Osteocyte (in vitro differentiated cells): ENCODE results near the gene HSD17B3. TPM values are rescaled to one million over a fixed set of nuclear protein-coding genes. Genes with fewer than 3 reads are reported as not detected.

Experiments
- DNase-seq: peaks from one replicate; pipeline ENCODE4 v3.0.0; 2021; ENCODE audit warnings: mixed read lengths; ENCODE audit not compliant: unreplicated experiment; ENCODE audit errors: extremely low spot score
- H3K27ac Mint-ChIP-seq: one replicate; pipeline ENCODE4 v1.8.0; 2021; ENCODE audit warnings: mild to moderate bottlenecking, mixed read lengths; ENCODE audit not compliant: unreplicated experiment
- H3K27me3 Mint-ChIP-seq: one replicate; pipeline ENCODE4 v1.8.0; 2021; ENCODE audit warnings: mixed read lengths; ENCODE audit not compliant: unreplicated experiment
- H3K36me3 Mint-ChIP-seq: one replicate; pipeline ENCODE4 v1.8.0; 2021; ENCODE audit warnings: mixed read lengths; ENCODE audit not compliant: unreplicated experiment
- H3K4me1 Mint-ChIP-seq: one replicate; pipeline ENCODE4 v1.8.0; 2021; ENCODE audit warnings: mixed read lengths; ENCODE audit not compliant: unreplicated experiment
- H3K4me3 Mint-ChIP-seq: one replicate; pipeline ENCODE4 v1.8.0; 2021; ENCODE audit warnings: mild to moderate bottlenecking, moderate library complexity, mixed read lengths; ENCODE audit not compliant: unreplicated experiment
- H3K9me3 Mint-ChIP-seq: one replicate; pipeline ENCODE4 v1.8.0; 2021; ENCODE audit warnings: mixed read lengths; ENCODE audit not compliant: unreplicated experiment
- CTCF ChIP-seq: fragments of 200-600 bp; sonication (generic); IDR thresholded peaks from 2 replicates; pipeline ENCODE4 v1.5.0; 2021; ENCODE audit warnings: antibody characterized with exemption, mild to moderate bottlenecking, moderate library complexity
- total RNA-seq: library from RNA; stranded (reverse); gene quantifications from 2 replicates; pipeline ENCODE4 v1.2.1, GENCODE V29; 2021

Gene HSD17B3
- total RNA-seq, 1 donor from 2014 or later, result not detected

DNA sequence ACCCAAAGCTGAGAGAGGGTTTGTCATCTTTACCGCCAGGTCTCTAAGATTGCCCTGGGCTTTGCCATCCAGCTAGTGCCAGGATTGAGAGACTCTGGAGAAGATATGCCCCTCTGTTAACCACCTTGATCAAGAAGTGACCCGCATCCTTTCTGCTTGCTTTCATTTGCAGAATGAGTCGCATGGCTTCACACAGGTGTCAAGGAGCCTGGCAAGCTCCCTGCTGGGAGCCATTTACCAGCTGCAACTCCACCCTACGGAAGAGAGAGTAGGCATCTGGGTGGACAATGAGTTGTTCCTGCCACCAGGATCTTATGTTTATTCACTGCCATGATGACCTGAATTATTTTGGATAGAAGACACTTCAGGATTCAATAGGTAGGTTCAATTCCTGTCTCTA, 43.0 kb downstream of the HSD17B3 start:
- Mint-ChIP-seq H3K9me3 (no peaks in the 10 kb centered on the region), H3K27ac (no peak overlapping the region), H3K36me3 (no peaks in the 10 kb centered on the region), H3K4me3 (no peak overlapping the region), H3K4me1 (peaks cover 5% of the 10 kb centered on the region), H3K27me3 (peaks cover 14% of the 10 kb centered on the region)
- DNase-seq, result no peak
- TF ChIP-seq CTCF, result no peak

DNA sequence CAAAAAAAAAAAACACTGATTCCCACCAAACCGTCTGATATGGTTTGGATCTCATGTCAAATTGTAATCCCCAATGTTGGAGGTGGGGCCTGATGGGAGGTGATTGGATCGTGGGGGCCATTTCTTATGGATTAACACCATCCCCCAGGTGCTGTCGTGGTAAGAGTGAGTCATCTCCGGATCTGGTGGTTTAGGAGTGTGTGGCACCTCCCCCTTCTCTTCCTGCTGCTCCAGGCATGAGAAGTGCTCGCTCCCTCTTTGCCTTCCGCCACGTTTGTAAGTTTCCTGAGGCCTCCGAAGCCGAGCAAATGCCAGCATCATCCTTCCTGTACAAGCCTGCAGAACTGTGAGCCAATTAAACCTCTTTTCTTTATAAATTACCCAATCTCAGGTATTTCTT, 45.2 kb downstream of the HSD17B3 start:
- peaks cover 5% of the 10 kb centered on the region for H3K4me1 Mint-ChIP-seq
- no peaks in the 10 kb centered on the region for H3K9me3 Mint-ChIP-seq
- DNase-seq, result no peak
- H3K36me3 Mint-ChIP-seq, result no peaks in the 10 kb centered on the region
- no peak overlapping the region for H3K27ac Mint-ChIP-seq
- H3K4me3 Mint-ChIP-seq, result no peak overlapping the region
- TF ChIP-seq CTCF, result no peak
- peaks cover 10% of the 10 kb centered on the region for H3K27me3 Mint-ChIP-seq

GRCh38 chr9:96255698-96256097, 46.3 kb downstream of the HSD17B3 start:
- Mint-ChIP-seq H3K9me3 (no peaks in the 10 kb centered on the region), H3K27me3 (peaks cover 13% of the 10 kb centered on the region), H3K4me3 (no peak overlapping the region), H3K27ac (no peak overlapping the region), H3K4me1 (peaks cover 5% of the 10 kb centered on the region), H3K36me3 (no peaks in the 10 kb centered on the region)
- DNase-seq, result no peak
- no peak for TF ChIP-seq CTCF

DNA sequence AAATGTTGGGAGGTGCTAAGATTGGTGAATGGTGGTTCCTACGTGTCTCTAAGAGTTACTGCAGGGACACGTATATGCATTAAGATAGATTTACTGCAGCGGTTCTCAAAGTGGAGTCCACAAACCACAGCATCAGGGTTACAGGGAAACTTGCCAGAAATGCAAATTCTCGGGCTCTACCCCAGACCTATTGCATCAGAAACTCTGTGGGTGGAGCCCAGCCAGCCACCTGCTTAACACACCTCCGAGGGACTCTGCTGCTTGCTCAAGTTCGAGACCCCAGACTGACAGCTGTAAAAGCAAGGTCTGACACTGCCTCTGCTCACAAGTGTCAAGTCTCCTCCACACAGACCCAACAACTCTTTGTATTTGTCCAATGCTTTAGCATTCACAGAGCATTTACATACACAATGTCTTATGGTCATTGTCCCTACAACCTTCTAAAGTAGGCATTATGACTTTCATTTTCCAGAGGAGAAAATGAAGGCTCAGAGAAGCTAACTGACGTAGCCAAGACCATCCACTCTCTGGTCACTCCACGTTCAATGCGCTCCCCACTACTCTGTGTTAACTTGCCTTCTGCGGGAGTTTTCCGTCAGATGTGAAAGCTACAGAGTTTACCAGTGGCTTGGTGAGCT, 48.8 kb downstream of the HSD17B3 start:
- H3K27ac Mint-ChIP-seq, result no peak overlapping the region
- peaks cover 5% of the 10 kb centered on the region for H3K4me1 Mint-ChIP-seq
- H3K9me3 Mint-ChIP-seq, result no peaks in the 10 kb centered on the region
- TF ChIP-seq CTCF, result no peak
- DNase-seq, result no peak
- H3K4me3 Mint-ChIP-seq, result no peak overlapping the region
- H3K27me3 Mint-ChIP-seq, result peaks cover 21% of the 10 kb centered on the region
- H3K36me3 Mint-ChIP-seq, result no peaks in the 10 kb centered on the region

DNA sequence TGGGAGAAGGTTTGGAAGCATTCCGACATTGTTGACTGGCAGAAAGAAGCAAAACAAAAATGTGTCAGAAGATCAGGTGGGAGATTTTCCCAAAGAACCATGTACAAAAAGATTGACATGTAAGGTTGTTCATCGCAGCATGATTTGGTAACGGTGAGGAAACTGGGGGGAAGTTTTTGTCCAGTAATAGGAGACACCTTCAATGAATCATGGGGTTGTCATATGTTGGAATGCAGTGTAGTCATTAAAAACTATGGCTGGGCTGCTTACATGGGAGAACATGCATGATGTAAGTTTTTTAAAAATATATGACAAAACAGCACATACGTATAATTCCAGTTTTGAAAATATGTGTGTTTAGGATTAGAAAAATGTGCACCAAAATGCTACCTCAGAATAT, 50.5 kb downstream of the HSD17B3 start:
- no peak for DNase-seq
- H3K27me3 Mint-ChIP-seq, result peaks cover 25% of the 10 kb centered on the region
- no peaks in the 10 kb centered on the region for H3K4me1 Mint-ChIP-seq
- no peak overlapping the region for H3K4me3 Mint-ChIP-seq
- H3K36me3 Mint-ChIP-seq, result no peaks in the 10 kb centered on the region
- H3K9me3 Mint-ChIP-seq, result no peaks in the 10 kb centered on the region
- no peak overlapping the region for H3K27ac Mint-ChIP-seq
- TF ChIP-seq CTCF, result no peak
